Measurements from ENCODE around the gene ODAD4.

Gene ODAD4

DNA sequence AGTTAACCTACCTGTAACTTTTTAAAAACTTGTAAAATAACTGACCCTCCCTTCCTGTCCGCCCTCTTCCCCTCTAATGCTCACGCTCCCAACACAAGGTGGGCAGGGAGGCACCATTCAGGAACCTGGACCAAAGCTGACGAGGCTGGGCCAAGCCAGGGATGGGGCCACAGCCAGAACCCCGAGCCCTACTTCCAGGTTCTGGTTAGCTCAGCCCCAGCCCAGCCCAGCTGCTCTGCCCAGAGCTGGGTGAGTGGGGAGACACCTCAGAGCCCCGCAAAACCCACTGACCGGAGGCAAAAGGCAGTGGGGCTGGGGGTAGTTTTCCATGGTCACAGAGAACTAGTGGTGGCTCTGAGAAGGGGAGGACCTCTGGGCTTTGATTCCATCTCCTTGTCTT, 43.6 kb downstream of the ODAD4 start:
- no peak for DNase-seq (ENCODE audit: low spot score)
- TF ChIP-seq, protein P1, sequence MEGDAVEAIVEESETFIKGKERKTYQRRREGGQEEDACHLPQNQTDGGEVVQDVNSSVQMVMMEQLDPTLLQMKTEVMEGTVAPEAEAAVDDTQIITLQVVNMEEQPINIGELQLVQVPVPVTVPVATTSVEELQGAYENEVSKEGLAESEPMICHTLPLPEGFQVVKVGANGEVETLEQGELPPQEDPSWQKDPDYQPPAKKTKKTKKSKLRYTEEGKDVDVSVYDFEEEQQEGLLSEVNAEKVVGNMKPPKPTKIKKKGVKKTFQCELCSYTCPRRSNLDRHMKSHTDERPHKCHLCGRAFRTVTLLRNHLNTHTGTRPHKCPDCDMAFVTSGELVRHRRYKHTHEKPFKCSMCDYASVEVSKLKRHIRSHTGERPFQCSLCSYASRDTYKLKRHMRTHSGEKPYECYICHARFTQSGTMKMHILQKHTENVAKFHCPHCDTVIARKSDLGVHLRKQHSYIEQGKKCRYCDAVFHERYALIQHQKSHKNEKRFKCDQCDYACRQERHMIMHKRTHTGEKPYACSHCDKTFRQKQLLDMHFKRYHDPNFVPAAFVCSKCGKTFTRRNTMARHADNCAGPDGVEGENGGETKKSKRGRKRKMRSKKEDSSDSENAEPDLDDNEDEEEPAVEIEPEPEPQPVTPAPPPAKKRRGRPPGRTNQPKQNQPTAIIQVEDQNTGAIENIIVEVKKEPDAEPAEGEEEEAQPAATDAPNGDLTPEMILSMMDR (IDR thresholded peaks at IDR 0.05; ENCODE audit: extremely low read depth, missing control alignments) = no peak

DNA sequence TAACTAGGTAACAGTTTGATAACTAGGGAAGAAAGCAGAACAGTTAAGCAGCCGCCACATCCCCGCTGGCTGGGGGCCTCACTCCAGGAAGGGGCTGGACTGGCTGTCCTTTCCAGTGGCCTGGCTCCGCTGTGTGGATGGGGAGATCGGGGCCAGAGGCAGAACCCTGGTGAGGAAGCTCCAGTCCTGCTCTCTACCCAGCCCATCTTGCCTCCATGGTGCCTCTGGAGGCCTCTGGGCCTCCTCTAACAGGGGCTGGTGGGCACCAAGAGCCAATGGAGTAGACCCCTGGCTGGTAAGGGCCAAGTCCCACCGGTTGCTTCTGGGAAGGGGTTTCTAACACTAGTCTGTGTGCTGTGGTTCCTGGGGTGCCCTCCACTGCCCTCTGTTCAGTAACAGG, 44.2 kb downstream of the ODAD4 start:
- no peak for DNase-seq (ENCODE audit: low spot score)
- TF ChIP-seq, protein P1 (IDR thresholded peaks at IDR 0.05; ENCODE audit: extremely low read depth, missing control alignments) = no peak

DNA sequence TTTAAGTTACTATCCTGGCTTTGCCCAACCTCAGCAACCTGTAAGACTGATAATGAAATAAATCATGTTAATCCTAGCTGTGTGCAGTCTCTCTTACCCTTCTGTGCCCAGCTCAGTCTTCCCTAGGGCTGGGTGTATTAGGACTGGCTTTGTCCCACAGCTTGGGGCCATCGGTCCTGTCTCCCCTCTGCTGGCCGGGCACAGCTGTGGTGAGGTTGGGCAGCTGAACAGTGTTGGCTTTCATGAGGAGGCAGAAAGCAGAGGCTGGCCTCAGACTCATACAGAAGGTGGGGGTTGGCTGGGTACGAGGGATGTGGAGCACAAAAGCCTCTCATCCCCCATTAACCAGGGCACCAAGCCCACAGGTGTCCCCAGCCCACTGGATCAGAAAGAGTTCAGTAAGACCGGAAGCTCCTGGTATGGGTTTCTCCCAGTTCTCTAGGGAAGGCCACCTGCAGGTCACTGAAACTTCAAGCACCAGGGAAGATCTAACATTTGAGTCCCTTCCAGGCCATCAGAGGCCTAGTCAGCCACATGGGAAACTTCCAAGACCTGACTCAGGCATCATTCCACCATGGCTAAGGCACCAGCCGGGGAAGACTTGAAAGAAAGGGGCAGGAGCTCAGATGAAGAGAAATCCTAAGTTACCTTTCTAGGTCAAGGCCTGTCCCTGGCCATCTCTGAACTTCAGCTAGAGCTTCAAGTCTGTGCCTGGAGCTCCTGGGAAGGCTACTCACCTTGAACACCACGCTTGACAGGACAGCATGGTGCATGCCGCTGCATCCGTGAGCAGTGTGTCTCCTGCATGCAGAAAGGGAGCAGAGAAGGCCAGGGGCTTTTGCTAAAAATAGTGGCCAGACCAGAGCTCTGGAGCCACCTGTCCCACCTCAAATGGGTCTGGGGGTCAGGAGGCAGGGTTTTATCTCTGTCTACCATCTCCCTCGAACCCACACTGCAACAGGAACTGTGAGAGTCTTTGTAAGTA, 45.0 kb downstream of the ODAD4 start:
- TF ChIP-seq, protein P1 (IDR thresholded peaks at IDR 0.05; ENCODE audit: extremely low read depth, missing control alignments) = no peak
- DNase-seq (ENCODE audit: low spot score) = no peak

DNA sequence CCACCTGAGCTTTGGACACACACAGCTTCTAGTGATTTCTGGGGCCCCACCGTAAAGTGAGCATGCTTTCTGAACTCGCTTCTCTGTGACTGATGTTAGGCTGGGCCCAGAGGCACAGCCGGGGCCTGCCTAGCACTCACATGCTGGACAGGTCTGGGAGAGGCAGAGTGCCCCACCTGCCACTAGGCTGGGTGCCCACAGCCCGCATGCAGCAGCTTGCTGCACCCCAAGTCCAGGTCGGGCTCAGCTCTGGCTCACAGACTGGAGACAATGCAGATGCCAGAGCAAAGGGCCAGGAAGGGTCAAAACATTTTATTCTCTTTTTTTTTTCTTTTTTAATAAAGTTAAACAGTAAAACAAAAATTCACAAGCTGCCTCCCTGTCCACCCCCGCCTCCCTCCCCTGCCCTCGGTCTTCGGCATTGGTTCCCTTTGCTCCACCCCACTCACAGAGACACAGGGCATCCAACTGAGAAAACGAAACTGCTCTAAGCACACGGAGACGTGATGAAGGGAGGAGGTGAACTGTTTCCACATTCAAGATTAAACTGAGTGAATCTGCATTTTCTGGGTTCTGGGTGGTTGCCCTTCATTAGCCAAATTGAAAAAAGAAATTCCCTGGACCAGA, 45.8 kb downstream of the ODAD4 start:
- no peak for DNase-seq (ENCODE audit: low spot score)
- TF ChIP-seq, protein P1 (IDR thresholded peaks at IDR 0.05; ENCODE audit: extremely low read depth, missing control alignments) = no peak

DNA sequence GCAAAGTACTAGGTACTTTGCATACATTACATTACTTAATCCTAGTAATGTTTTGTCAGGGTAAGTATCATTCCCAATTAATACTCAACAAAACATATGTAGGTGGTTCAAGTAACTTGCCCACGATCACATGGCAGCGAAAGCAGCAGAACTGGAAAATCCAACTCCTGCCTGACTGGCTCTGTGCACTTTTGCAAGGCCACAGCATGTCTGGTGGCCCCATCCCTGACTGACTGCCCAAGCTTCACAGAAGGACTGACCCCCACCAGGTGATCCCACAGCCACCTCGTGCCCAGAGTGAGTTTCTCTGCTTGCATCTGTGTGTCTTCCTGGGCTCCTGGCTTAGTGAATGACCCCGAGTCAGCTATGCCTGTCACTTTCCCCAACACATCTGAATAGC, 47.6 kb downstream of the ODAD4 start:
- DNase-seq (ENCODE audit: low spot score) = no peak
- TF ChIP-seq, protein P1 (IDR thresholded peaks at IDR 0.05; ENCODE audit: extremely low read depth, missing control alignments) = no peak

DNA sequence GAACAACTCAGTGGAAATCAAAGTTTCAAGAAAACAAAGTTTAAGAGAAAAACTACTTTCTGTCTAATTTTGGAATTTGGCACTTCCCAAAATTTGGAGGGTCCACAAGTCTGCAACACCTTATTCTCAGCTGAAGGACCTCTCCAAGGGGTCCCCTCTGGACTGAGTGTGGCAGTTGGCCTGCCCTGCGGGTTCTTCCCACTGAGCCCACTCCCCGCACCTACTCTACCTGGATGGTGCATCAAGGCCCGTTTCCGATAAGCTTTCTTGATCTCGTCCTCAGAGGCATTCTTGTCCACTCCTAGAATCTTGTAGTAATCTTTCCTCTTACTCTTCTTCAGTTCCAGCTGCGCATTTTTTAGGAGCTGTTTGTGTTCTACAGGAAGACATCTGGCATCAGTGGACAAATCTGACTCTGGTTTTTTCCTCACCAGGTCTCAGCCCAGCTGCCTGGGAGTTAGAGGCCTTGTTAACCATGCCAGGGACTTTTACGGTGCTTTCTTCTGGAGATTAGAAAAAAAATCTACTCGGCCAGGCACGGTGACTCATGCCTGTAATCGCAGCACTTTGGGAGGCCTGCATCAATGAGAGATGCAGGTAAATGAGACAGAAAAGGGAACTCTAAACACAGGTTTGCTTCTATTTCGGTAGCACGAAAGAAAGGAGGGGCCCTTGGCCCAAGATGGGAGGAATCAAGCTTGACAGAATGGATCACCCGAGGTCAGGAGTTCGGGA, 51.8 kb downstream of the ODAD4 start:
- TF ChIP-seq, protein P1 (IDR thresholded peaks at IDR 0.05; ENCODE audit: extremely low read depth, missing control alignments) = no peak
- no peak for DNase-seq (ENCODE audit: low spot score)

Data from GM20000 (cell line).